Tibial nerve (tissue), 4 donors: ENCODE data around the gene UTP4. TPM values are rescaled to one million over a fixed set of nuclear protein-coding genes. Genes with fewer than 3 reads are reported as not detected.

ENCODE experiments used
- DNase-seq, 2 donors: peaks; one replicate each; pipeline ENCODE4 v3.0.0-alpha.2; 2019; ENCODE audit warnings: low spot score in 2 of 2
- H3K27ac ChIP-seq, 4 donors: fragments of 200-600 bp; sonication (generic) in 3 of 4; one replicate each; pipeline ENCODE4 v1.5.1; 2017 to 2019; ENCODE audit warnings: mild to moderate bottlenecking in 1 of 4
- H3K27me3 ChIP-seq, 2 donors: fragments of 200-600 bp; sonication (generic) in 1 of 2; one replicate each; pipeline versions ENCODE4 v1.5.1 to v1.6.0; 2017 to 2019
- H3K36me3 ChIP-seq, 3 donors: fragments of 200-600 bp; sonication (generic); one replicate each; pipeline ENCODE4 v1.5.1; 2018 to 2019
- H3K4me1 ChIP-seq, 4 donors: fragments of 200-600 bp; sonication (generic) in 3 of 4; one replicate each; pipeline ENCODE4 v1.5.1; 2017 to 2019
- H3K4me3 ChIP-seq, 4 donors: fragments of 200-600 bp; sonication (generic) in 3 of 4; one replicate each; pipeline ENCODE4 v1.5.1; 2017 to 2019; ENCODE audit warnings: mild to moderate bottlenecking in 1 of 4, moderate library complexity in 1 of 4
- H3K9me3 ChIP-seq, 4 donors: fragments of 200-600 bp; sonication (generic) in 3 of 4; one replicate each; pipeline ENCODE4 v1.5.1; 2017 to 2019
- CTCF ChIP-seq, 5 experiments: fragments of 200-600 bp in 3 of 5; fragments of 450-650 bp in 2 of 5; sonication (generic) in 3 of 5; IDR thresholded peaks; one replicate each; pipeline ENCODE4 v1.5.1; 2016 to 2019; ENCODE audit warnings: antibody characterized with exemption in 5 of 5, mild to moderate bottlenecking in 3 of 5, moderate library complexity in 2 of 5
- EP300 ChIP-seq, 2 donors: sonication (generic); formaldehyde crosslinking; IDR thresholded peaks; one replicate each; pipeline ENCODE4 v1.6.1; 2017; ENCODE audit warnings: antibody characterized with exemption in 2 of 2, mild to moderate bottlenecking in 1 of 2
- POLR2A ChIP-seq, 2 donors: fragments of 450-650 bp; IDR thresholded peaks; one replicate each; pipeline ENCODE4 v1.6.1; 2017; ENCODE audit warnings: antibody characterized with exemption in 2 of 2, mild to moderate bottlenecking in 2 of 2, moderate library complexity in 2 of 2
- WGBS, 2 donors: methylation state at CpG; one replicate each; pipeline ENCODE4 v1.1.5; 2018; 5-methylcytosine and 5-hydroxymethylcytosine counted together
- total RNA-seq, 4 donors: library from RNA; depleted of rRNA; stranded (reverse); fragments of >200 nt; gene quantifications; one replicate each; pipeline ENCODE4 v1.1.0, GENCODE V29; 2016

The UTP4 gene
- total RNA-seq, 4 donors from 2014 or later = 17.6 to 48.0 (median 24.1) TPM

DNA sequence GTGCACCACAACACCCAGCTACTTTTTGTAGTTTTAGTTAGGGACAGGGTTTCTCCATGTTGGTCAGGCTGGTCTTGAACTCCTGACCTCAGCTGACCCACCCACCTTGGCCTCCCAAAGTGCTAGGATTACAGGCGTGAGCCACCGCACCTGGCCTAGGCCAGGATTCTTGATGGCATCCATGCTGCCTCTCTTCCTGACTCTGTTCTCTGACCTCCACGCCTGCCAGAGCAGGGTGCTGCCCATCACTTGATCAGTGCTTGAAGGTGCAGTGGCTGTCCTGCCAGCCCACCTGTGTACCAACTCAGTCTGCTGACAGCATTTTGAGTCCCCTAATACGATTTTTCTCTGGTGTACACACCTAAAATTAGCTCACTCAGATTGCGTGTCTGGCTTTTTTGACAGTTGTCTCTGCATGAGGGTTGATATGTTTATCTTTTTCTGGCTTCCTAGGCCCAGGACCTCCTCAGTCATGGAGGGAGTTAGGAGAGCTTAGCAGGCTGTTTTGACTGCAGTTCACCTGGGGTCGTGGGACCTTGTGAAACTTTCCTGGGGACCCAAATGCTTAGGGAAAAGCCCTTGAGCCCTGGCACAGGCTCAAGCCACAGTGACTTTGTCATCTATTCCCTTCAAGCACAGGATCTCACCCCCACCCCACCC, 21.1 kb upstream of the UTP4 start:
- no peak overlapping the region for H3K4me3 ChIP-seq
- H3K36me3 ChIP-seq = peaks cover 0 to 73% (median 6%) of the 10 kb centered on the region in 3 donors
- 89 to 90% methylated on average over 6 of the region's 6 CpGs for WGBS, 2 donors
- DNase-seq = no peak
- H3K9me3 ChIP-seq = no peaks in the 10 kb centered on the region
- H3K27ac ChIP-seq = no peak overlapping the region
- H3K27me3 ChIP-seq = peaks cover 0 to 18% of the 10 kb centered on the region in 2 donors
- TF ChIP-seq CTCF (IDR thresholded peaks at IDR 0.05) = no peak
- no peak for TF ChIP-seq POLR2A (IDR thresholded peaks at IDR 0.05)
- TF ChIP-seq EP300 (IDR thresholded peaks at IDR 0.05) = no peak
- peaks cover 0 to 25% (median 16%) of the 10 kb centered on the region in 4 donors for H3K4me1 ChIP-seq

DNA sequence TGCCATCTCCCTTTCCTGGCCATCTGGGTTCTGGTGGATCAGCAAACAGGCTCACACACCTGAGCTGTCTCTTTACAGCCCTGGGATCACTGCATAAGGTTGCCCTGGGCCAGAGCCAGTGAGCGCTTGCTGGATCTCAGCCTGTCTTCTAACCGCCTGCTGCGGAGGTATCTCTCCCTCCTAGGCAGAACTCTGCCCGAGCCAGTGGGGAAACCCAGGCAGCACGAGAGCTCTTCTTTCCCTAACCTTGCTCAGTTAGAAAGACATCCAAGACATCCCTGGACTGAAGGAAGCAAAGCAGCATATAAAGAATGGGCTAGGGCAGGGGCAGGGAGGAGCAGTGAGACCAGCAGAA, 20.6 kb upstream of the UTP4 start:
- peaks cover 0 to 78% (median 6%) of the 10 kb centered on the region in 3 donors for H3K36me3 ChIP-seq
- no peak overlapping the region for H3K4me3 ChIP-seq
- peaks cover 0 to 13% of the 10 kb centered on the region in 2 donors for H3K27me3 ChIP-seq
- TF ChIP-seq CTCF (IDR thresholded peaks at IDR 0.05) (no peak), EP300 (IDR thresholded peaks at IDR 0.05) (no peak), POLR2A (IDR thresholded peaks at IDR 0.05) (no peak)
- no peak overlapping the region for H3K27ac ChIP-seq
- no peaks in the 10 kb centered on the region for H3K9me3 ChIP-seq
- 95 to 100% methylated on average over 5 of the region's 5 CpGs for WGBS, 2 donors
- H3K4me1 ChIP-seq = peaks cover 0 to 23% (median 14%) of the 10 kb centered on the region in 4 donors
- DNase-seq = no peak

DNA sequence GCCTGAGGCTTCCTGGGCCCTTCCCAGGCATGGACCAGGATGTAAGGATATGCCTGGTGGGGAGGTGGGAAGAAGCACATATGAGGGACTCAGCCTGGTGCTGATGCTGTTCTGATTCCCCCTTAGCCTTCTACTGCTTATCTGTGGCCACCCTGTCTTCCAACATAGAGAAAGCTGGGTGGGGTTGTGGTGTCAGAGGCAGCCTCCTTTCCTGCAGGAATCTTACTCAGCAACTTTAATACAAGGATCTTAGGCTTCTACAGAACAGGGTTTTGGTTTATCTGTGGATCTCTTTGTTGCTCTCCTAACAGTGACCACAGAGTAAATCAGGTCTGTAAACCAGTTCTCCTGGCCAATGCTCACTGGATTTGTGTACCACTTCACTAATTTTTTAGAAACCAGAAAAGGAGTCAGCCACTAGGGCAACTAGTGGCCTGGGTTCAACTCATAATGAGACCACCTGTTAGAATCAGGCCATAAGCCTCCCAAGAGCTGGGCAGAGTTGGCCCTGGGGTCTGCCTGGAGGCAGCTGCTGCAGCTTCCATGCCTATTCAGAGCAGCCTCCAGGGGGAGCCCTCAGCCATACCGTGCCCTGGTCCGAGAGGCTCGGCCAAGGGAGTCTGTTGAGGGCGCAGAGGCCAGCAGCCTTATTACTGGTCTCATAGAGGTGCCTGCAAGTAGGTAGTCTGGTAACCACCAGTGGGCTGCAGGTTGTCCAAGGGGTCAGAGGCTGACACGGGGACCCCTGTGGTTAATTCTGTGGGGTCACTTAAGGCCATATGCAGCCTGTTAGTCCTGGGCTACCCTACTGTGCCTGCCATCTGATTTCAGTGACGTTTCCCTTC, 19.9 kb upstream of the UTP4 start:
- WGBS, 2 donors = 47 to 50% methylated on average over 6 of the region's 6 CpGs
- Histone ChIP-seq H3K27me3 (peaks cover 0 to 7% of the 10 kb centered on the region in 2 donors), H3K4me3 (no peak overlapping the region), H3K36me3 (peaks cover 0 to 83% (median 6%) of the 10 kb centered on the region in 3 donors), H3K4me1 (peaks cover 0 to 16% (median 8%) of the 10 kb centered on the region in 4 donors), H3K27ac (no peak overlapping the region), H3K9me3 (no peaks in the 10 kb centered on the region)
- peak in 1 of 2 donors; percentile 32 for DNase-seq
- no peak for TF ChIP-seq EP300 (IDR thresholded peaks at IDR 0.05)
- peak; percentile 36 to 43 (median 40) for TF ChIP-seq CTCF (IDR thresholded peaks at IDR 0.05)

DNA sequence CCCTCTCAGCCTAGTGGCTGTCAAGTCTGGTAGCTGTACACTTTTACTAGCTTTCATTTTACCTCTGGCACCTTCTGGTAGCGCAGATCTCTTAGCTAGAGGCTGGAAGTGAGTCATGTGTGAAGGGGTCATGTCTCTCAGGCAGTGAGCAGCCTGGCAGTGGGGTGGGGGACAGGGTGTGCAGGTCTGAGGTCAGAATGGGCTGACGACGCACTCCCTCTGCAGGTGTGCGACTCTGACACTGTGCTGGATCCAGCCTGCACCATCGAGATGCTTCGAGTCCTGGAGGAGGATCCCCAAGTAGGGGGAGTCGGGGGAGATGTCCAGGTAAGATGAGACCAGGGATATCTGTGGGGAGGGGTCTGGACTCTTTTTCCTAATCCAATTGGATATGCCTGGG, 19.2 kb upstream of the UTP4 start:
- Histone ChIP-seq H3K27ac (no peak overlapping the region), H3K4me1 (peaks cover 0 to 9% (median 3%) of the 10 kb centered on the region in 4 donors), H3K9me3 (no peaks in the 10 kb centered on the region), H3K36me3 (peaks cover 0 to 90% (median 6%) of the 10 kb centered on the region in 3 donors), H3K4me3 (no peak overlapping the region), H3K27me3 (no peaks in the 10 kb centered on the region)
- 83 to 92% methylated on average over 7 of the region's 7 CpGs for WGBS, 2 donors
- DNase-seq = no peak
- TF ChIP-seq EP300 (IDR thresholded peaks at IDR 0.05) (no peak), POLR2A (IDR thresholded peaks at IDR 0.05) (no peak), CTCF (IDR thresholded peaks at IDR 0.05) (no peak)
